ENCODE measurements around the gene ASTL. TPM values are rescaled to one million over a fixed set of nuclear protein-coding genes. Genes with fewer than 3 reads are reported as not detected.

Gene ASTL
- total and polyA plus RNA-seq, 2 of the 13 experiments (the other 11 are each of a cell fraction or from before 2014, with no cell fraction given): not detected

GRCh38 chr2:96131813-96132745 lies 6.2 kb downstream of the ASTL start:
- CTCF ChIA-PET (ENCODE audit: low intra/inter-chr PET ratio, low total read pairs): no interaction called here
- peak; percentile 57 for TF ChIP-seq MNT (IDR thresholded peaks at IDR 0.05)
- TF ChIP-seq ZFY (CRISPR knock-in tag; IDR thresholded peaks at IDR 0.05): no peak
- WGBS (ENCODE audit: low lambda C conversion rate): 27% methylated on average over 16 of the region's 26 CpGs
- peaks cover 29 to 75% of the 10 kb centered on the region in 2 experiments for H3K27me3 ChIP-seq (ENCODE audit: control insufficient read depth in 1 of 2, insufficient read depth in 2 of 2, low read length in 2 of 2)
- no peaks in the 10 kb centered on the region for H3K79me2 ChIP-seq (ENCODE audit: insufficient read depth, low read length)
- ATAC-seq: no peak
- no TSS peak for BruUV-seq (replicated peaks)
- H3K9ac ChIP-seq (ENCODE audit: insufficient read depth, low read depth, low read length): no peak overlapping the region
- H2AFZ ChIP-seq (ENCODE audit: low read length): no peak overlapping the region
- FAIRE-seq: no peak
- H3K4me2 ChIP-seq (ENCODE audit: low read depth, low read length): no peak overlapping the region
- intact Hi-C loops (cut with micrococcal nuclease; ENCODE audit: unreplicated experiment): no loop called here
- no peaks in the 10 kb centered on the region for H3K9me3 ChIP-seq (ENCODE audit: low read length)
- POLR2A ChIA-PET: no interaction called here
- no peaks in the 10 kb centered on the region for H3K4me1 ChIP-seq (ENCODE audit: insufficient read depth, low read length)
- H3K36me3 ChIP-seq (replicated peaks in 1 of 2; ENCODE audit: control insufficient read depth in 1 of 2, insufficient read depth in 2 of 2, low read length in 2 of 2): no peaks in the 10 kb centered on the region
- DNase-seq (ENCODE audit: low spot score): no peak
- in situ Hi-C loops (cut with HindIII; ENCODE audit: extremely low pct_ligation_motif_present, low pct_unique_long_range_greater_than_20kb): loop anchor here (25.0 kb wide), 1 partner anchor 380 kb away; the partner anchor contains the start of gene NEURL3
- no peak overlapping the region for H3K27ac ChIP-seq (ENCODE audit: extremely low read length, insufficient read depth, low read length)
- no peaks in the 10 kb centered on the region for H4K20me1 ChIP-seq (ENCODE audit: insufficient read depth, low read length)
- no peak overlapping the region for H3K4me3 ChIP-seq (replicated peaks in 1 of 3; ENCODE audit: insufficient read depth in 1 of 3, low read depth in 2 of 3, low read length in 3 of 3)

- DNase-seq (ENCODE audit: low spot score) (no peak), FAIRE-seq (no peak), ATAC-seq (no peak)
- H2AFZ ChIP-seq (ENCODE audit: low read length): no peak overlapping the region
- no peak overlapping the region for H3K4me3 ChIP-seq (replicated peaks in 1 of 3; ENCODE audit: insufficient read depth in 1 of 3, low read depth in 2 of 3, low read length in 3 of 3)
- WGBS (ENCODE audit: low lambda C conversion rate): 38% methylated on average over 10 of the region's 10 CpGs
- in situ Hi-C loops (cut with HindIII; ENCODE audit: extremely low pct_ligation_motif_present, low pct_unique_long_range_greater_than_20kb): loop anchor here (25.0 kb wide), 1 partner anchor 381 kb away; the partner anchor contains the start of gene NEURL3
- no peaks in the 10 kb centered on the region for H4K20me1 ChIP-seq (ENCODE audit: insufficient read depth, low read length)
- POLR2A ChIA-PET: no interaction called here
- H3K27ac ChIP-seq (ENCODE audit: extremely low read length, insufficient read depth, low read length): no peak overlapping the region
- BruUV-seq (replicated peaks): no TSS peak
- H3K4me2 ChIP-seq (ENCODE audit: low read depth, low read length): no peak overlapping the region
- no peak overlapping the region for H3K9ac ChIP-seq (ENCODE audit: insufficient read depth, low read depth, low read length)
- intact Hi-C loops (cut with micrococcal nuclease; ENCODE audit: unreplicated experiment): no loop called here
- no peaks in the 10 kb centered on the region for H3K36me3 ChIP-seq (replicated peaks in 1 of 2; ENCODE audit: control insufficient read depth in 1 of 2, insufficient read depth in 2 of 2, low read length in 2 of 2)
- H3K4me1 ChIP-seq (ENCODE audit: insufficient read depth, low read length): no peaks in the 10 kb centered on the region
- peaks cover 25 to 69% of the 10 kb centered on the region in 2 experiments for H3K27me3 ChIP-seq (ENCODE audit: control insufficient read depth in 1 of 2, insufficient read depth in 2 of 2, low read length in 2 of 2)
- H3K9me3 ChIP-seq (ENCODE audit: low read length): no peaks in the 10 kb centered on the region
- CTCF ChIA-PET (ENCODE audit: low intra/inter-chr PET ratio, low total read pairs): no interaction called here
- no peaks in the 10 kb centered on the region for H3K79me2 ChIP-seq (ENCODE audit: insufficient read depth, low read length)
- TF ChIP-seq ZNF672 (CRISPR knock-in tag; IDR thresholded peaks at IDR 0.05): no peak
- TF ChIP-seq, protein P1, sequence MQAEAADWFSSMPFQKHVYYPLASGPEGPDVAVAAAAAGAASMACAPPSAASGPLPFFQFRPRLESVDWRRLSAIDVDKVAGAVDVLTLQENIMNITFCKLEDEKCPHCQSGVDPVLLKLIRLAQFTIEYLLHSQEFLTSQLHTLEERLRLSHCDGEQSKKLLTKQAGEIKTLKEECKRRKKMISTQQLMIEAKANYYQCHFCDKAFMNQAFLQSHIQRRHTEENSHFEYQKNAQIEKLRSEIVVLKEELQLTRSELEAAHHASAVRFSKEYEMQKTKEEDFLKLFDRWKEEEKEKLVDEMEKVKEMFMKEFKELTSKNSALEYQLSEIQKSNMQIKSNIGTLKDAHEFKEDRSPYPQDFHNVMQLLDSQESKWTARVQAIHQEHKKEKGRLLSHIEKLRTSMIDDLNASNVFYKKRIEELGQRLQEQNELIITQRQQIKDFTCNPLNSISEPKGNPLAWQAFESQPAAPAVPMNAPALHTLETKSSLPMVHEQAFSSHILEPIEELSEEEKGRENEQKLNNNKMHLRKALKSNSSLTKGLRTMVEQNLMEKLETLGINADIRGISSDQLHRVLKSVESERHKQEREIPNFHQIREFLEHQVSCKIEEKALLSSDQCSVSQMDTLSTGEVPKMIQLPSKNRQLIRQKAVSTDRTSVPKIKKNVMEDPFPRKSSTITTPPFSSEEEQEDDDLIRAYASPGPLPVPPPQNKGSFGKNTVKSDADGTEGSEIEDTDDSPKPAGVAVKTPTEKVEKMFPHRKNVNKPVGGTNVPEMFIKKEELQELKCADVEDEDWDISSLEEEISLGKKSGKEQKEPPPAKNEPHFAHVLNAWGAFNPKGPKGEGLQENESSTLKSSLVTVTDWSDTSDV (CRISPR knock-in tag; IDR thresholded peaks at IDR 0.05): no peak
Observed at GRCh38 chr2:96131152-96131812, 7.0 kb downstream of the ASTL start.
